HUDEP-2 (cell line): ENCODE measurements around the gene GUCA2B.

Experiments
- DNase-seq, 76 experiments: peaks; one replicate each; lab custom pipeline; 2025; ENCODE audit not compliant: unreplicated experiment in 76 of 76; lab: John Stamatoyannopoulos, UW

GUCA2B gene

DNA sequence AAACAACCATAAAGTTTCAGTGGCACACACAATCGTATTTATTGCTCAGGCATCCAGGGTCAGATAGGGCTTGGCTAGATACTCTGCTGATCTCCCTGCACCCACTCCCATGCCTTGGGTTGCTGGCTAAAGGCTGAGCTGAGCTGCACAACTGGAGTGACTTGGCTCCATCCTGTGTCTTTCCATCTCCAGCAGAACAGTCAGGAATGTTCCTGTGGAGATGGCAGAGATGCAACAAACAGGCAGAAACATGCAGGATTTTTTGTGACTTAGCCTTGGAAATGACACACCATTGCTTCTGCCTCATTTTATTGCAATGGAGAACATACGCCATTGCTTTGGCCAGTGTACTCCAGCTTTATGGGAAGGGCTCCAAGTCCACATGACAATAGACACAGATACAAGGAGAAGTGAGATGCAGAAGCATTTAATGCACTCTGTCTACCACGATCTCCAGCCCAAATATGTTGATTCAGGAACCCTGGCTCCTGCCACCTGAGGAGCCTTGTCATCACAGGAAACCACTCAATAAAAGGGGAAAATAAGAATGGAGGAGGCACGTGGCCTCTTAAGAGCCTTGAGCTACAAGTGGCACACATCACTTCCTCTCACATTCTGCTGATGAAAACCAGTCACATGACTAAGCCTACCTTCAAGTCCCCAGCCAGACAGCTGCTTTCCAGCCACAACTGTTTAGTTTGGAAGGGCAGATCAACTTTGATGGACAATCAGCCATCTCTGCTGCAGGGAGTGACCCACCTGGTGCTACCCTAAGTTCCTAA, 10.1 kb upstream of the GUCA2B start:
- DNase-seq = no peak

DNA sequence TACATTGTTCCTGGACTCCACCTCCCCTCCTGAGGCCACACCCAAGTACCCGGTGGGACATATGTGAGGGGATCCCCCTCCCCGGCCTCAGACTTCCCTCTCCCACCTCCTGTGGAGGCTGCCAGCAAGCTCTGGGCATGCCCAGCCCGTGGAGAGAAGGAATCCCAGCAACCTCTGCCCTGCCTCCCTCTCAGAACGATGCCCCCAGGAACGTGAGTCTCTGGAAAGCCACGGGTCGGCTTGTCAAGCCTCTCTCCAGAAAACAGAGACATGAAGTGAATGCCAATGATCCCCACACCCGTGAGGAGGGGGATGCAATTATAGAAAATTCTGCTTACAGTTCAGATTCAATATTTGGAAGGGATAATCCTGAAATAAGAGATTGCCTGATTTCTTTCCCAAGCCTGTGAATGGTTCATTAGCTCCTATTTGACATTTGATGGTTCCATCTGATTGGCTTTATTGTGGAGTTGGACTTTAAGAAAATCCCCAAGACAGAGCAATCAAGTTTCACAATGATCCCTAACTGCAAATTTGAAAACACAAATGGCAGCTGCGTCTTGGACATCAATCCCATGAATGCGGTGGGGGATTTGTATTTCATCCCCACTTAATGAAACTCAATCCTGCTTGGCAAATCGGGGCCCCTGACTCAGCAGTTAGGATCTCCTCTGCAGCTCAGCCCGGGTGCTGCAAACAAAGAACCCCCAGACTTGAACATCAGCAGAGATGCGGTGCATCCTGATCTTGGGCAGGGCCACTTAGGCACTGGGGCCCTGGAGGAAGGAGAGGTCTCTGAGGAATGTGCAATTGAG, 9.1 kb upstream of the GUCA2B start:
- DNase-seq = no peak

DNA sequence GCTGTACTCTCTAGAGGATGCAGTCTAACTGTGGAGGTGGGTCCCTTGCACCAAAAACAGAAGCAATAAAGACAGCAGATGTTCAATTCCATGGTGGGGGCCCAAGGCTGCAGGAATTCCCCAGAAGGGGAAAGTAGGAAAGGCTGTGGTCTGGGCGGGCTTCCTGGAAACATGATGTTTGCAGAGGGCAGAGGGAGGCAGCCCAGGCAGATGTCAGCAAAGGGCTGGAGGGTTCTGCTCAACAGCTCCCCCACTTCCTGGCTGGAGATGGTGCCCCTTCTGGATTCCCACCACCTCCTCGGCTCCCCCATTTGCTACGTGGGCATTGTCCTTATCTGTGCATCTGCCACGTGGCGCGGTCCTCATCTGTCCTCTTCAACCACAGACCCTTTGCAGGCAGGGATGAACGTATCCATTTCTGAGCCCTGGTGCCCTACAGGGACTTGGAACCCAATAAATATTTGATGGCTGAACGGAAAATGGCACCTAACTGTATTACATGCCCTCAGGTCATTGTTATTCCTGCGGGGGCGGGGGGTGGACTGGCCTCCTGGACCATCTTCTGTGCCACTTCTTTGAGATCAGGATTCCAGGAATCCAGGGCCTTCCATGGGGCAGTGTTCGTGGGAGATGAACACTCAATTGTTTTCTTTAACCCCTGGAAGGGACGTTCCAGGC, 8.4 kb upstream of the GUCA2B start:
- no peak for DNase-seq

DNA sequence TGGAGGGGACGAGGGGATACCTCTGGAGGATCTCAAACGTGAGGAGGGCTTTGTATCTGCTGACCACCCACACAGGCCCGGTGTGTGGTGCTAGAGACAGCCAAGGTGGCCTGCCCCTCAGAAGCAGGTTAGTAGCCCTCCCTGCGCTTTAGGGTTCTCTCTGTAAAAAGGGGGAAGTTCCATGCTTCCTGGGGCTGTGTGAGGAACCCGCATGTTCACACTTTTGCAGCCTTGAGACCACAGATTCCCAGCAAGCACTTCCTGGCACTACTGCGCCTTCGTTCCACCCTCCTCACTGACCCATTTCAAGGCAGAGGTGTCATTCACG, 7.9 kb upstream of the GUCA2B start:
- no peak for DNase-seq

DNA sequence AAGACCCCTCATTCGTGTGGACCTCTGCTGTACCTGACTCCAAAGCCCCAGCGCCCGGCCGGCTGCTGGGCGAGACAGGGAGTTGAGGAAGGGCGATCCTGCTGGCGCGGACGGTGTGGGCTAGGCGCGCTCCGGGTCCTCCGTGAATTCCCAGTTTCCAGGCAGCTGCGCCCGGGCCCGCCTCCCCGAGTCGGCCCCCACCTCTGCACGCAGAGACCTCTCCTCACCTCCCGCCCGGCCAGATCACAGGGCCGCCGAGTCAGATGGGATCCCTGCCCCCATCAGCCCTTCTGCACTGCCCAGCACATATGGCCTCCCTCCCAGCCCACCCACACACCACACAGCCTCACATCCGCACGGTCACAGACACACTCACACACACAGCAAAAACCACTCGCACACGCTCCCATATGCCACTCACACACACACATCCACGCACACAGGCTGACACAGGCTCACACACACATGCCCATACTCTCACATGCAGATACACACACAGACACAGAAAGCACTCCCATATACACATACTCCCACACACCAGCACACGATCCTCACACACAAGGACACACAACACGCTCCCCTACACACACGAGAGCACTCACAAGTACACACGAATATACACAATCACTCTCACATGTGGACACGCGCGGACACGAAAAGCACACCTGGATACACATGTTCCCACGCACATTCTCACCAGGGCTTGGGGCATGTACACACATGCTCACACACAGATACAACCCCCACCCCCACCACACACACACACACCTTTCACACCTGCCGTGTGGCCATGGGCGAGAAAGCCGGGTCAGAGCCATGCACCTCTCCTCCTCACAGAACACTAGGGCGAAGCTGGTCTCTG, 7.2 kb upstream of the GUCA2B start:
- no peak for DNase-seq

DNA sequence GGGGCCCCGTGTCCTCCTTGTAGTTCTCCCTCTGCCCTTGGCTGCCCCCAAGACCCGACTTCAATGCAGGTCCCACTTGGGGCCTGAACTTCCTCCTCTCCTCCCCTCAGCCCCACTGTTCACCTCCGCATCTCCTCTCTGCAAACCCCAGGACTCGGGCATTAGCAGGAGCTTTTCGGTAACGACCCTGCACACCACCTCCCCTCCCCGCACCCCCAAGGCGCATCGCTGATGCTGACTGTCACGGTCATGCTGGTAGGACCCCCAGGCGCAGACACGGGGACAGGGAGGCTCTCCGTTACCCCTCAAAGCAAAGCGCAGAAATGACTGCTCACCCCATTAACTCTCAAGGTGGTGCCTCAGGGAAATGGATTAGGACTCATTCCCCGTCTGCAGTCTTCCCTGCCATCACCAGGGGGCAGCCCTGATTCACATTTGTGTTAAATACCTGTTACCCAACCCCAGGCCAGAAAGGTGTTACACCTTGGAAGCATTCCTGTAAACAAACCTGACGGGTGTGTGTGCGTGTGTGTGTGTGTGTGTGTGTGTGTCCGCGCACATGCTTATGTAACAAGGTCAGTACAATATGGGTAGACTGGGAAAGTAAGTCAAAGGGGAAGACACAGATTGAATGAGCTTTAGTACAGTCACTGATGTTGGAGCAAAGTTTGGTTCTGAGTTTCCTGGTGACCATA, 6.4 kb upstream of the GUCA2B start:
- peak in 53 of 76 experiments; percentile 2 to 62 (median 24) for DNase-seq

DNA sequence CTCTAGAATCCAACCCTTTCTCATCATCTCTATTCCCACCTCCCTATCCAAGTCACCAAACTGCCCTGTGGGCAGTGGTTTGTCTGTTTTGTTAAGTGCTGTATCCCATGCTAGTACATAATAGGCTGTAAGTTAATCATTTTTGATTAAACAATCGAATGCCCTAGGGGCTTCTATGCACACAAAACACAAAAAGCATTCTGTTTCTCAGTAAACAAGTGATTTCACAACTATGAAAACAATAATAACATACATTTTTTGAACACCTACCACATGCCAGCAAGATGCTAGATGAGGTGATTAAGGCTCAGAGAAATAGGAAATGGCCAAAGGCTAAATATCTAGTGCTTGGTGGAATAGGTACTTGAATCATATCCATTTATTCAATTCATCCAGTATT, 5.0 kb upstream of the GUCA2B start:
- DNase-seq = no peak

DNA sequence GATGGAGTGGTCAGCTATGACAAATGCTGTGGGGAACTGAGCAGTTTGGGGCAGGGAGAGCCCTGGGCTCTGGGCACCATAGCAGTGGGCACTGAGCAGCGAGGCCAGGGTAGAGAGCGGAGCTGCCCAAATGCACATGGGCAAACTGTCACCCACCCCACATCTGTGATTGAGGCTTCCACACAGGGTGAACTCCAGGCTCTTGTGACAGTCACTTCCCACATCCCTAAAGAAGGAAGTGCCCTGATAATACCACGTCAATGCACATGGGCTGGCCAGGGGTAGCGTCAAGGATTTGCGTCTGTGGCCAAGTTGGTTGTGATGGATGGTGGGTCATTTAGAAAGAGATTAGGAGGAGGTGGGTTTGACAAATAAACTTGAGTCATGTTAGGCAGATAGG, 2.6 kb upstream of the GUCA2B start:
- DNase-seq = no peak

DNA sequence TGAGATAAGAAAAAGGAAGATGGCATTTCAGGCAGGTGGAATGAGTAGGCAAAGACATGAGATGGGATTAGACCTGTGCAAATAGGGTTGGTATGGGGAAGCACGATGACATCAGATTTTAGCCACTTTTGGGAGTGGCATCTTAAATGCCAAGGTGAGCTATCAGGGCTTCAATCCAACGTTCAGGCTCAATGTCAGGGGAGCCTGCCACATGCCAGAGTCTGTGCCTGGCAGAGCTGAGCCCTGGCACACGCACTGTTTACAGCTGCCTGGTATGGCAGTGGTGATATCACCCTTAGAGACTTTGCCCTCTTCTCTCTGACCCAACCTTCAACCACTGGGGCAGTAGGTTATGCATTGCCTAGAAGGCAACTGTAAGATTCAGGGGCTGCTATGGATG, 1.1 kb upstream of the GUCA2B start:
- no peak for DNase-seq

DNA sequence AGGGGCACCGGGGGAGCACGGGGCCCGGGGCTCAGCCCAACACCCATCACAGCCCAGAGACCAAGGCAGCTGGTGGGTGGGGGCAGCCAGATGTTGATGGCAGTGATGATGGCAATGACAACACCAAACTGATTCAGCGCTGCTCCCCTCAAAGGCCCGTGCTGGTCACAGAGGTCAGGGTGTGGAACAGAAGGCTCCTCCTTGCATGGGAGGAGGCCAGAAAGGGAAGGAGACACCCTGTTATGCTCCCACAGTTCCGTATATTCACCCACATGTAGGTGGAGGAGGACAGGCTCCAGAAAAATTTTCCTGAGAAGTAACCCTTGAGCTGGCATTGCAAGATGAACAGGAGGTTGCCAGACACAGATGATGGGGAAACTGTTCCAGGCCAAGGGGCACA, 414 bp downstream of the GUCA2B start:
- DNase-seq = no peak

DNA sequence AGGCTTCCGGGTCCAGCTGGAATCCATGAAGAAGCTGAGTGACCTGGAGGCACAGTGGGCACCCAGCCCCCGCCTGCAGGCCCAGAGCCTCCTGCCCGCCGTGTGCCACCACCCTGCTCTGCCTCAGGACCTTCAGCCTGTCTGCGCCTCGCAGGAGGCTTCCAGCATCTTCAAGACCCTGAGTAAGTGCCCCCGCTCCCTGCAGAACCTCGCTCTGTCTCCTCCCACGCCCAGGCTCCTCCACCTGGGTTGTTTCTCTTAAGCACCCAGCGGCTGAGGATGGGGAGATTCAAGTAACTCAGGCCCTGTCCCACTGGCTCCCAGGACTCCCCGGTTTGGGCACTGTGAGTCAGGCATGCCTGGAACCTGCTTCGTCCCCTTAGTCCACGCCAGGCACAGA, 1.5 kb downstream of the GUCA2B start:
- no peak for DNase-seq

DNA sequence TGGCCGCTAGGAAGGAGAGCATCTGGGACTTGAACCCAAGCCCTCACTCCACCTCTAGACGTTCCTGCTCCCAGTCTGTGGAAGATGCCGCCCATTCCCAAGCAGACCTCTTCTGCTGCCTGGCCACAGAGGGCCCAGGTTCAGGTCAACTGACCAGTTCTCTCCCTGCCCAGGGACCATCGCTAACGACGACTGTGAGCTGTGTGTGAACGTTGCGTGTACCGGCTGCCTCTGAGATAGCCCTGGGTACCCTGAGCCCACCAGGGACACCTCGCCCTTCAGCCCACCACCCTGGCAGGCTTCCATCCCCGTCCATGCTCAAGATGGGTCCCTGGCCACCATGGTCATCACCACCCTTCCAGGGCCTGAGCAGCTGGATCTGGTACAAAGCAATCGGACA, 2.2 kb downstream of the GUCA2B start:
- no peak for DNase-seq

DNA sequence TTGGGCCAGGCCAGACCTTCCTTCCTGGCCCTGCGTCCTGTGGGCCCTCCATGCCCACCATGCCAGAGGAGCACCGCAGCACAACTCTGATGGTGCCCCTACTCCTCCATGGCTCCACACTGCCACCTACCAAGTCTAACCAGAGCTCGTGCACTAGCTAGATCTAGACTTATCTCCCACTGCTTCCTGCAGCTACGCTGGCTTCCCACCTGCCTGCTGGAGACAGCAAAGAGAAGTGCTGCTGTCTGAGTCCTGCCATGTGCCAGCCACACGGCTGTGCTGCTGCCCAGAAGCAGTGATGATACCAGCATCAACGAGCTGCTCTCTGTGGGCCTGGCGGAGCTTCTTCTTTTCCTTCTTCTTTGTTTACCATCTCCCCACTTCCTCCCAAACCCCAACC, 4.5 kb downstream of the GUCA2B start:
- peak in 6 of 76 experiments; percentile 1 to 9 (median 4) for DNase-seq

DNA sequence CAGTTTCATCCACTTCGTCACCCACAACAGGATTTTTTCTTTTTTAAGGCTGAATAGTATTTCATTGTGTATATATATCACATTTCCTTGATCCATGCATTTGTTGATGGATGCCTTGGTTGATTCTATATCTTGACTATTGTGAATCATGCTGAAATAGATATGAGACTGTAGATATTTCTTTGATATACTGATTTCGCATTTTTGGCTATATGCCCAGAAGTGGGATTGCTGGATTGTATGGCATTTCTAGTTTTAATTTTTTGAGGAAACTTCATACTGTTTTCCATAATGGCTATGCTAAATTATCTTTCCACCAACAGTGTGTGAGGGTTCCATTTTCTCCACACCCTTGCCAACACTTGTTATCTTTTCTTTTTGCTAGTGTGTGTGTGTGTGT, 5.0 kb downstream of the GUCA2B start:
- no peak for DNase-seq

DNA sequence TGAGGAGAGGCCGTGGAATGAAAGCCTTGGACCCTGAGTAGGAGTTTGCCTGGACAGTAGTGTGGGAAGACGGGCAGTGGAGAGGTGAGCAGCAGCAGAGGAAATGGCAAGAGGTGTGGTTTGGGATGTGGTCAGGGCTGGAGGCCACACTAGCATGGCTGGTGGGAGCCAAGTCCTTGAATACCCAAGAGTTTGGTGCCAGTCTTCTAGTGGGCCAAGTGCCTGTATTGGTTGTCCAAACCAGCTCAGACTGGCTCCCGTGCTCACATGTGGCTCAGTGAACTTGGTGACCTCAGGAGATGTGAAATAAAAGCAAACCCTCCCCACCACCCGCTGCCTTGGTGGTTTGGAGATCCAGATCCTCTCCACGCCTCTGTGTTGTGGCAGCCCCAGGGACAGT, 9.0 kb downstream of the GUCA2B start:
- DNase-seq = no peak

DNA sequence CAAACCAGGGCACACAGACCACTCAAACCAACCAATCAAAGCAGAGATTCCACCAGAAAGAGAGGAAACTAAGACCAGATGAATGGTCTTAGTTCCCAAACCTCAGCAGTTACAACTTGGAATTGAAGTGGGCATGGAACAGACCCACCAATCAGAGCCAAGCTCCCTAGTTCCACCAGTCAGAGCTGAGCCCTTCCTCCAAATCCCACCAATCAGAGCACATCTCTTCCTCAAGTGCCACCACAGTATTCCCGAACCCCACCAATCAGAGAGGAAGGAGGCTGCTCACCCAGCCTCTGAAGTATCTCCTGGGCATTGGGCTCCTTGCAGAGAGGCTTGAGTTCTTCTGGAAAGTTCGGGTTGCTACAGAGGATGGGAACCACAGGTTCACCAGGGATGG, 9.9 kb downstream of the GUCA2B start:
- DNase-seq = no peak

DNA sequence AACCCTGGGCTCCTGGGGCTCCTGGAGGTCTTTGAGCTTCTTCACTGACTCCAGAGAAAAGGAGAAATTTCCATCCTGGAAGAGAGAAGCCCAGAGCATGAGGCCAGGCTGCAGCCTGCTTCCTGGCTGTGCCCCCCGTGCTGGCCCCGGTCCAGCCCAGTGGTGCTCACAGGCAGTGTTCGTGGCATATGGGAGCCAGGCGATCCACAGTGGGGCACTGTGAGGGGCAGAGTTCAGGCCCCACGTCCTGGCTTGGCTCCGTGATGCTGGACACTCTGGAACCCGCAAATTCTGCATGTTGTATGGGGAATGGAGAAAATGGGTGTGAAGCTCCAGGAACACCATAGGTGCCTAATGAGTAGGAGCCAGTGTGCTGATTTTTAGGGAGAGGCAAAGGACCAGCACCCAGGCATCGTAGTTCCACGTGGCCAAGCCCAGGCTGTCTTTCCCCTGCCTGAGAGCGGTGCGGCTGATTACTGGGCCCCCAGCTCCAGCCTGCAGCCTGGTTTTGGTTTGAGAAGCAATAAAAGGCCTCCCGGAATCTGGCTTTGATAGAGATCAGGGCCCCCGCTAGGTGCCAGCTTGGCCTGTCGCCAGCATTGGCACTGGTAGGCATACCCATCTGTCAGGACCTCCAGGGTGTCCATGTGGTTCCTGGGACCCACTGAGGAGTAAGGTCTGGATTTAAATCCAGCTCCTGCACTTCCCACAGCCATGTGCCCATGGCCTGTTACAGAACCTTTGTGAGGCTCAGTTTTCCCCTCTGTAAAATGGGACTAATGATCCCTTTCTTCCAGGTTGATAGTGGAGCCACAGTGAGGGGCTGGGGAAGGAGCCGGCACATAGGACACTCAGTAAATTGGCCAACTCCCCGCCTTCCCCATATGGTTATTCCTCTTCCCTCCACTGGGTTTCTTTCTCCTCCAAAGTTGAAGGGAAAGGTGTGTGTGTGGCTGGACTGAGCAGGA, 10.6 kb downstream of the GUCA2B start:
- DNase-seq = no peak

DNA sequence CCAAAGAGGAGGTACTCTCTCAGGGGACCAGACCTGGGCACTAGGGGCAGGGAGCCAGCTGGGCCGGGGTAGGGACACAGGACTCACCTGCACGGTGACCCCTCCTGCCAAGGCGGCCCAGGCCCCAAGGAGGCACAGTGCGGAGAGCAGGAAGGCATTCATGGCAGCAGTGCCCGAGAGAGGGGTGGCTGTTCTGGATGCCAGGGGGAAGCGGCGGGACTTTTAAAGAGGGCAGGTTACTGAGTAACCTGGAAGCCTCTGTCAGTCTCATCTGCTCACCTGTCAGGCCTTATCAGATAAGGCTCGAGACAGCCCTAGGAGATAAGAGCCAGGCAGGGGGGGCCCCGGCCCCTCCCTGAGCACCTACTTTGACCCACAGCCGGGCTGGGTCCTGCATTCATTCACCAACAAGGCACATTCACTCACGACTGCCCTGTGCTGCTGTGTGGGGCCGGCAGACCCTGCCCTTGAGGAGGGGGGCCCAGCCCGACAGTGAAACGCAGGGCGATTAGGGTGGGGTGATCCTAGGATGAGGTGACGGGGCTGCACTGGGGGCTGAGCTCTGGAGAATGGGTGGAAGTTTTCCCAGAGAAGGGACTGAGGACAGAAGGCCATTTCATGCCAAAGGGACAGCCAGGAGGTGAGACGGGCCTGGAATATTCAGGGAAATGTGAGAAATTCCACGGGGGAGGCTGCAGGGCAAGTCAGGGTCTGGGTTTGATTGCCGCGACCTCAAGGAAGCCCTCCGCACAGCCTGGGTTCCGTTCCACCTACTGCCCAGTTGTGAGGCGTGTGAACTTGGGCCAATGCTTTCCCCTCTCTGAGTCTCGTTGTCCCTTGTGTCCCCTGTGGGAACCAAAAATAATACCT, 11.6 kb downstream of the GUCA2B start, which contains the start of gene GUCA2A:
Gene GUCA2A, minus strand, starts transcription at position 195 of the 870 bp plus-strand sequence. Its CDS starts 33 bp downstream, at position 162.
- no peak for DNase-seq
